GM23338 (cell line): ENCODE results near the gene LRRC34.

ENCODE experiments used
- CREB1 ChIP-seq: fragments of 250-450 bp; sonication (Bioruptor Pico); IDR thresholded peaks from 2 replicates; pipeline ENCODE4 v1.5.0; 2020; ENCODE audit warnings: low read depth, mild to moderate bottlenecking, moderate library complexity
- EZH2 ChIP-seq: fragments of 200-600 bp; sonication (generic); IDR thresholded peaks from one replicate; pipeline ENCODE4 v1.8.0; 2017; ENCODE audit warnings: antibody characterized with exemption, mild to moderate bottlenecking, low read depth; ENCODE audit not compliant: unreplicated experiment
- EZH2phosphoT487 ChIP-seq: fragments of 200-600 bp; sonication (generic); IDR thresholded peaks from one replicate; pipeline ENCODE4 v1.8.1; 2018; ENCODE audit warnings: antibody characterized with exemption; ENCODE audit not compliant: unreplicated experiment
- JUNB ChIP-seq: IDR thresholded peaks from one replicate; pipeline ENCODE4 v1.6.1; 2016; ENCODE audit warnings: antibody characterized with exemption; ENCODE audit not compliant: unreplicated experiment
- NANOG ChIP-seq: IDR thresholded peaks from 2 replicates; pipeline ENCODE4 v1.6.1; 2016; ENCODE audit warnings: antibody characterized with exemption, borderline replicate concordance
- POLR2AphosphoS5 ChIP-seq: IDR thresholded peaks from 2 replicates; pipeline ENCODE4 v1.6.1; 2016; ENCODE audit warnings: antibody characterized with exemption, low read depth
- STAT1 ChIP-seq: IDR thresholded peaks from one replicate; pipeline ENCODE4 v1.6.1; 2016; ENCODE audit warnings: antibody characterized with exemption; ENCODE audit not compliant: unreplicated experiment
- ZNF114 ChIP-seq: fragments of 250-450 bp; sonication (Bioruptor Pico); IDR thresholded peaks from 2 replicates; pipeline ENCODE4 v1.5.0; 2020; ENCODE audit warnings: mild to moderate bottlenecking, moderate library complexity
- ZNF331 ChIP-seq: fragments of 250-450 bp; sonication (Bioruptor Pico); IDR thresholded peaks from 2 replicates; pipeline ENCODE4 v1.5.0; 2020; ENCODE audit warnings: low read depth, mild to moderate bottlenecking, moderate library complexity
- TF ChIP-seq, protein P1 (sequence below), 2 experiments: fragments of 200-600 bp in 1 of 2; sonication (generic) in 1 of 2; conservative IDR thresholded peaks; 2 replicates each; pipeline versions ENCODE4 v1.5.1 to v1.6.1; 2016 to 2017; ENCODE audit warnings: antibody characterized with exemption in 2 of 2, low read depth in 2 of 2, mild to moderate bottlenecking in 2 of 2, moderate library complexity in 1 of 2
- TF ChIP-seq, protein P2 (sequence below): IDR thresholded peaks from one replicate; pipeline ENCODE4 v1.6.1; 2018; ENCODE audit warnings: antibody characterized with exemption; ENCODE audit not compliant: unreplicated experiment
- TF ChIP-seq, protein P3 (sequence below): IDR thresholded peaks from 2 replicates; pipeline ENCODE4 v1.6.1; 2016; ENCODE audit warnings: antibody characterized with exemption
- TF ChIP-seq, protein P4 (sequence below): fragments of 250-450 bp; sonication (Bioruptor Pico); IDR thresholded peaks from 2 replicates; pipeline ENCODE4 v1.5.0; 2020; ENCODE audit warnings: mild to moderate bottlenecking, moderate library complexity

GRCh38 chr3:169755488-169755887, 57.2 kb downstream of the LRRC34 start:
- TF ChIP-seq, protein P1, sequence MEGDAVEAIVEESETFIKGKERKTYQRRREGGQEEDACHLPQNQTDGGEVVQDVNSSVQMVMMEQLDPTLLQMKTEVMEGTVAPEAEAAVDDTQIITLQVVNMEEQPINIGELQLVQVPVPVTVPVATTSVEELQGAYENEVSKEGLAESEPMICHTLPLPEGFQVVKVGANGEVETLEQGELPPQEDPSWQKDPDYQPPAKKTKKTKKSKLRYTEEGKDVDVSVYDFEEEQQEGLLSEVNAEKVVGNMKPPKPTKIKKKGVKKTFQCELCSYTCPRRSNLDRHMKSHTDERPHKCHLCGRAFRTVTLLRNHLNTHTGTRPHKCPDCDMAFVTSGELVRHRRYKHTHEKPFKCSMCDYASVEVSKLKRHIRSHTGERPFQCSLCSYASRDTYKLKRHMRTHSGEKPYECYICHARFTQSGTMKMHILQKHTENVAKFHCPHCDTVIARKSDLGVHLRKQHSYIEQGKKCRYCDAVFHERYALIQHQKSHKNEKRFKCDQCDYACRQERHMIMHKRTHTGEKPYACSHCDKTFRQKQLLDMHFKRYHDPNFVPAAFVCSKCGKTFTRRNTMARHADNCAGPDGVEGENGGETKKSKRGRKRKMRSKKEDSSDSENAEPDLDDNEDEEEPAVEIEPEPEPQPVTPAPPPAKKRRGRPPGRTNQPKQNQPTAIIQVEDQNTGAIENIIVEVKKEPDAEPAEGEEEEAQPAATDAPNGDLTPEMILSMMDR (conservative IDR thresholded peaks at IDR 0.05; ENCODE audit: low read depth in 2 of 2) = no peak
- TF ChIP-seq EZH2phosphoT487 (no peak), POLR2AphosphoS5 (no peak), ZNF331 (CRISPR knock-in tag) (no peak), EZH2 (no peak), STAT1 (no peak), CREB1 (CRISPR knock-in tag) (no peak), NANOG (no peak), ZNF114 (CRISPR knock-in tag) (no peak), JUNB (no peak)
- TF ChIP-seq, protein P2, sequence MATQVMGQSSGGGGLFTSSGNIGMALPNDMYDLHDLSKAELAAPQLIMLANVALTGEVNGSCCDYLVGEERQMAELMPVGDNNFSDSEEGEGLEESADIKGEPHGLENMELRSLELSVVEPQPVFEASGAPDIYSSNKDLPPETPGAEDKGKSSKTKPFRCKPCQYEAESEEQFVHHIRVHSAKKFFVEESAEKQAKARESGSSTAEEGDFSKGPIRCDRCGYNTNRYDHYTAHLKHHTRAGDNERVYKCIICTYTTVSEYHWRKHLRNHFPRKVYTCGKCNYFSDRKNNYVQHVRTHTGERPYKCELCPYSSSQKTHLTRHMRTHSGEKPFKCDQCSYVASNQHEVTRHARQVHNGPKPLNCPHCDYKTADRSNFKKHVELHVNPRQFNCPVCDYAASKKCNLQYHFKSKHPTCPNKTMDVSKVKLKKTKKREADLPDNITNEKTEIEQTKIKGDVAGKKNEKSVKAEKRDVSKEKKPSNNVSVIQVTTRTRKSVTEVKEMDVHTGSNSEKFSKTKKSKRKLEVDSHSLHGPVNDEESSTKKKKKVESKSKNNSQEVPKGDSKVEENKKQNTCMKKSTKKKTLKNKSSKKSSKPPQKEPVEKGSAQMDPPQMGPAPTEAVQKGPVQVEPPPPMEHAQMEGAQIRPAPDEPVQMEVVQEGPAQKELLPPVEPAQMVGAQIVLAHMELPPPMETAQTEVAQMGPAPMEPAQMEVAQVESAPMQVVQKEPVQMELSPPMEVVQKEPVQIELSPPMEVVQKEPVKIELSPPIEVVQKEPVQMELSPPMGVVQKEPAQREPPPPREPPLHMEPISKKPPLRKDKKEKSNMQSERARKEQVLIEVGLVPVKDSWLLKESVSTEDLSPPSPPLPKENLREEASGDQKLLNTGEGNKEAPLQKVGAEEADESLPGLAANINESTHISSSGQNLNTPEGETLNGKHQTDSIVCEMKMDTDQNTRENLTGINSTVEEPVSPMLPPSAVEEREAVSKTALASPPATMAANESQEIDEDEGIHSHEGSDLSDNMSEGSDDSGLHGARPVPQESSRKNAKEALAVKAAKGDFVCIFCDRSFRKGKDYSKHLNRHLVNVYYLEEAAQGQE = no peak
- TF ChIP-seq, protein P3, sequence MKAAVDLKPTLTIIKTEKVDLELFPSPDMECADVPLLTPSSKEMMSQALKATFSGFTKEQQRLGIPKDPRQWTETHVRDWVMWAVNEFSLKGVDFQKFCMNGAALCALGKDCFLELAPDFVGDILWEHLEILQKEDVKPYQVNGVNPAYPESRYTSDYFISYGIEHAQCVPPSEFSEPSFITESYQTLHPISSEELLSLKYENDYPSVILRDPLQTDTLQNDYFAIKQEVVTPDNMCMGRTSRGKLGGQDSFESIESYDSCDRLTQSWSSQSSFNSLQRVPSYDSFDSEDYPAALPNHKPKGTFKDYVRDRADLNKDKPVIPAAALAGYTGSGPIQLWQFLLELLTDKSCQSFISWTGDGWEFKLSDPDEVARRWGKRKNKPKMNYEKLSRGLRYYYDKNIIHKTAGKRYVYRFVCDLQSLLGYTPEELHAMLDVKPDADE = no peak
- TF ChIP-seq, protein P4, sequence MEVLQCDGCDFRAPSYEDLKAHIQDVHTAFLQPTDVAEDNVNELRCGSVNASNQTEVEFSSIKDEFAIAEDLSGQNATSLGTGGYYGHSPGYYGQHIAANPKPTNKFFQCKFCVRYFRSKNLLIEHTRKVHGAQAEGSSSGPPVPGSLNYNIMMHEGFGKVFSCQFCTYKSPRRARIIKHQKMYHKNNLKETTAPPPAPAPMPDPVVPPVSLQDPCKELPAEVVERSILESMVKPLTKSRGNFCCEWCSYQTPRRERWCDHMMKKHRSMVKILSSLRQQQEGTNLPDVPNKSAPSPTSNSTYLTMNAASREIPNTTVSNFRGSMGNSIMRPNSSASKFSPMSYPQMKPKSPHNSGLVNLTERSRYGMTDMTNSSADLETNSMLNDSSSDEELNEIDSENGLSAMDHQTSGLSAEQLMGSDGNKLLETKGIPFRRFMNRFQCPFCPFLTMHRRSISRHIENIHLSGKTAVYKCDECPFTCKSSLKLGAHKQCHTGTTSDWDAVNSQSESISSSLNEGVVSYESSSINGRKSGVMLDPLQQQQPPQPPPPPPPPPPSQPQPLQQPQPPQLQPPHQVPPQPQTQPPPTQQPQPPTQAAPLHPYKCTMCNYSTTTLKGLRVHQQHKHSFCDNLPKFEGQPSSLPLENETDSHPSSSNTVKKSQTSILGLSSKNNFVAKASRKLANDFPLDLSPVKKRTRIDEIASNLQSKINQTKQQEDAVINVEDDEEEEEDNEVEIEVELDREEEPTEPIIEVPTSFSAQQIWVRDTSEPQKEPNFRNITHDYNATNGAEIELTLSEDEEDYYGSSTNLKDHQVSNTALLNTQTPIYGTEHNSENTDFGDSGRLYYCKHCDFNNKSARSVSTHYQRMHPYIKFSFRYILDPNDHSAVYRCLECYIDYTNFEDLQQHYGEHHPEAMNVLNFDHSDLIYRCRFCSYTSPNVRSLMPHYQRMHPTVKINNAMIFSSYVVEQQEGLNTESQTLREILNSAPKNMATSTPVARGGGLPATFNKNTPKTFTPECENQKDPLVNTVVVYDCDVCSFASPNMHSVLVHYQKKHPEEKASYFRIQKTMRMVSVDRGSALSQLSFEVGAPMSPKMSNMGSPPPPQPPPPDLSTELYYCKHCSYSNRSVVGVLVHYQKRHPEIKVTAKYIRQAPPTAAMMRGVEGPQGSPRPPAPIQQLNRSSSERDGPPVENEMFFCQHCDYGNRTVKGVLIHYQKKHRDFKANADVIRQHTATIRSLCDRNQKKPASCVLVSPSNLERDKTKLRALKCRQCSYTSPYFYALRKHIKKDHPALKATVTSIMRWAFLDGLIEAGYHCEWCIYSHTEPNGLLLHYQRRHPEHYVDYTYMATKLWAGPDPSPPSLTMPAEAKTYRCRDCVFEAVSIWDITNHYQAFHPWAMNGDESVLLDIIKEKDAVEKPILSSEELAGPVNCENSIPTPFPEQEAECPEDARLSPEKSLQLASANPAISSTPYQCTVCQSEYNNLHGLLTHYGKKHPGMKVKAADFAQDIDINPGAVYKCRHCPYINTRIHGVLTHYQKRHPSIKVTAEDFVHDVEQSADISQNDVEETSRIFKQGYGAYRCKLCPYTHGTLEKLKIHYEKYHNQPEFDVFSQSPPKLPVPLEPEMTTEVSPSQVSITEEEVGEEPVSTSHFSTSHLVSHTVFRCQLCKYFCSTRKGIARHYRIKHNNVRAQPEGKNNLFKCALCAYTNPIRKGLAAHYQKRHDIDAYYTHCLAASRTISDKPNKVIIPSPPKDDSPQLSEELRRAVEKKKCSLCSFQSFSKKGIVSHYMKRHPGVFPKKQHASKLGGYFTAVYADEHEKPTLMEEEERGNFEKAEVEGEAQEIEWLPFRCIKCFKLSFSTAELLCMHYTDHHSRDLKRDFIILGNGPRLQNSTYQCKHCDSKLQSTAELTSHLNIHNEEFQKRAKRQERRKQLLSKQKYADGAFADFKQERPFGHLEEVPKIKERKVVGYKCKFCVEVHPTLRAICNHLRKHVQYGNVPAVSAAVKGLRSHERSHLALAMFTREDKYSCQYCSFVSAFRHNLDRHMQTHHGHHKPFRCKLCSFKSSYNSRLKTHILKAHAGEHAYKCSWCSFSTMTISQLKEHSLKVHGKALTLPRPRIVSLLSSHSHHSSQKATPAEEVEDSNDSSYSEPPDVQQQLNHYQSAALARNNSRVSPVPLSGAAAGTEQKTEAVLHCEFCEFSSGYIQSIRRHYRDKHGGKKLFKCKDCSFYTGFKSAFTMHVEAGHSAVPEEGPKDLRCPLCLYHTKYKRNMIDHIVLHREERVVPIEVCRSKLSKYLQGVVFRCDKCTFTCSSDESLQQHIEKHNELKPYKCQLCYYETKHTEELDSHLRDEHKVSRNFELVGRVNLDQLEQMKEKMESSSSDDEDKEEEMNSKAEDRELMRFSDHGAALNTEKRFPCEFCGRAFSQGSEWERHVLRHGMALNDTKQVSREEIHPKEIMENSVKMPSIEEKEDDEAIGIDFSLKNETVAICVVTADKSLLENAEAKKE (CRISPR knock-in tag) = no peak
